Gastroesophageal sphincter (tissue), 3 donors: ENCODE data around the gene RTN4R.

ENCODE experiments used
- POLR2A ChIP-seq, 2 donors: fragments of 450-650 bp; IDR thresholded peaks; one replicate each; pipeline ENCODE4 v1.6.1; 2017; ENCODE audit warnings: antibody characterized with exemption in 2 of 2, mild to moderate bottlenecking in 2 of 2, moderate library complexity in 1 of 2
- POLR2AphosphoS5 ChIP-seq: sonication (generic); formaldehyde crosslinking; IDR thresholded peaks from one replicate; pipeline ENCODE4 v1.6.1; 2017; ENCODE audit warnings: antibody characterized with exemption
- TF ChIP-seq, protein P1 (sequence below), 4 experiments: fragments of 200-600 bp in 2 of 4; fragments of 450-650 bp in 2 of 4; sonication (generic) in 1 of 4; IDR thresholded peaks; one replicate each; pipeline ENCODE4 v1.5.1; 2017 to 2019; ENCODE audit warnings: antibody characterized with exemption in 4 of 4, mild to moderate bottlenecking in 2 of 4, moderate library complexity in 2 of 4

DNA sequence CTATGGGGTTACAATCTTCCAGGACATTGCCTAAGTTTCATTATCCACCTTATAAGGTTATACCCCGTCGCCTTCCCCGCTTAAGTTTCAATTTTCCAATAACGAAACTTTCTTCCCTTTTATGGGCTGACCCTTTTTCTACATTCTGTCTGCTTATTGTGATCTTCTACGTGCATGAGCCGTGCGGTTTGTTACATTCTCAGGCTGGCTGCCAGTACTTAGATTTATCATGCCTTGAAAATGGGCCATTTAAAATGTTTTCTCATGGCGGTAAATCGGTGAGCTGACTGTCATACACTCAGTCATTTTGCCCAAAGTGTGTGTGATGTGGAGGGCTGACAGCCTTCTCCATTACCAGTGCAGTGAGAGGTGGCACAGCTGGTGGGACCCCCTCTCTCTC lies 28.5 kb upstream of the RTN4R start:
- TF ChIP-seq POLR2A (IDR thresholded peaks at IDR 0.05) (no peak), POLR2AphosphoS5 (no peak)
- TF ChIP-seq, protein P1, sequence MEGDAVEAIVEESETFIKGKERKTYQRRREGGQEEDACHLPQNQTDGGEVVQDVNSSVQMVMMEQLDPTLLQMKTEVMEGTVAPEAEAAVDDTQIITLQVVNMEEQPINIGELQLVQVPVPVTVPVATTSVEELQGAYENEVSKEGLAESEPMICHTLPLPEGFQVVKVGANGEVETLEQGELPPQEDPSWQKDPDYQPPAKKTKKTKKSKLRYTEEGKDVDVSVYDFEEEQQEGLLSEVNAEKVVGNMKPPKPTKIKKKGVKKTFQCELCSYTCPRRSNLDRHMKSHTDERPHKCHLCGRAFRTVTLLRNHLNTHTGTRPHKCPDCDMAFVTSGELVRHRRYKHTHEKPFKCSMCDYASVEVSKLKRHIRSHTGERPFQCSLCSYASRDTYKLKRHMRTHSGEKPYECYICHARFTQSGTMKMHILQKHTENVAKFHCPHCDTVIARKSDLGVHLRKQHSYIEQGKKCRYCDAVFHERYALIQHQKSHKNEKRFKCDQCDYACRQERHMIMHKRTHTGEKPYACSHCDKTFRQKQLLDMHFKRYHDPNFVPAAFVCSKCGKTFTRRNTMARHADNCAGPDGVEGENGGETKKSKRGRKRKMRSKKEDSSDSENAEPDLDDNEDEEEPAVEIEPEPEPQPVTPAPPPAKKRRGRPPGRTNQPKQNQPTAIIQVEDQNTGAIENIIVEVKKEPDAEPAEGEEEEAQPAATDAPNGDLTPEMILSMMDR (IDR thresholded peaks at IDR 0.05), result no peak
